H9 (cell line): ENCODE data around the gene DYRK3. TPM values are rescaled to one million over a fixed set of nuclear protein-coding genes. Genes with fewer than 3 reads are reported as not detected.

ENCODE experiments used
- DNase-seq: peaks from one replicate; pipeline ENCODE4 v3.0.0-alpha.2; 2017
- H2AFZ ChIP-seq: one replicate; pipeline ENCODE4 v1.6.1; 2013; ENCODE audit warnings: mild to moderate bottlenecking, low read length, control low read depth, moderate library complexity
- H2AK5ac ChIP-seq: 2 replicates; pipeline ENCODE4 v1.6.1; 2013; ENCODE audit warnings: low read length, control low read depth, mixed read lengths; ENCODE audit not compliant: insufficient read length
- H2BK120ac ChIP-seq: one replicate; pipeline ENCODE4 v1.6.1; 2013; ENCODE audit warnings: low read depth, mild to moderate bottlenecking, low read length, control low read depth, inconsistent platforms; ENCODE audit not compliant: poor library complexity, severe bottlenecking
- H2BK12ac ChIP-seq: 2 replicates; pipeline ENCODE4 v1.6.1; 2013; ENCODE audit warnings: low read length, control low read depth, mixed read lengths, low read depth; ENCODE audit not compliant: insufficient read length
- H2BK15ac ChIP-seq: 2 replicates; pipeline ENCODE4 v1.6.1; 2013; ENCODE audit warnings: low read depth, low read length, control low read depth
- H2BK20ac ChIP-seq: one replicate; pipeline ENCODE4 v1.6.1; 2013; ENCODE audit warnings: low read depth, mild to moderate bottlenecking, low read length, control low read depth, inconsistent platforms; ENCODE audit not compliant: poor library complexity, severe bottlenecking
- H2BK5ac ChIP-seq: 2 replicates; pipeline ENCODE4 v1.6.1; 2013; ENCODE audit warnings: low read length, control low read depth, mixed read lengths; ENCODE audit not compliant: insufficient read length
- H3K14ac ChIP-seq: 2 replicates; pipeline ENCODE4 v1.6.1; 2013; ENCODE audit warnings: low read length, control low read depth; ENCODE audit not compliant: insufficient read depth
- H3K18ac ChIP-seq: 2 replicates; pipeline ENCODE4 v1.6.1; 2013; ENCODE audit warnings: low read depth, mild to moderate bottlenecking, mixed read lengths, low read length, control low read depth; ENCODE audit not compliant: insufficient read length
- H3K23ac ChIP-seq: 2 replicates; pipeline ENCODE4 v1.6.1; 2013; ENCODE audit warnings: low read length, control low read depth, mixed read lengths, low read depth; ENCODE audit not compliant: insufficient read length
- H3K23me2 ChIP-seq: 2 replicates; pipeline ENCODE4 v1.6.1; 2013; ENCODE audit warnings: low read depth, mild to moderate bottlenecking, mixed read lengths, low read length, control low read depth; ENCODE audit not compliant: insufficient read length, poor library complexity, severe bottlenecking
- H3K27ac ChIP-seq: 2 replicates; pipeline ENCODE4 v1.5.1; 2013; ENCODE audit warnings: low read length, control low read depth, mixed read lengths, low read depth; ENCODE audit not compliant: insufficient read length
- H3K27me3 ChIP-seq: 2 replicates; pipeline ENCODE4 v1.6.1; 2013; ENCODE audit warnings: low read length, control low read depth, inconsistent platforms; ENCODE audit not compliant: insufficient read depth
- H3K4ac ChIP-seq: 2 replicates; pipeline ENCODE4 v1.6.1; 2013; ENCODE audit warnings: low read depth, mild to moderate bottlenecking, control low read depth, inconsistent platforms, low read length, moderate library complexity
- H3K4me1 ChIP-seq: 2 replicates; pipeline ENCODE4 v1.6.1; 2013; ENCODE audit warnings: low read length, control low read depth, inconsistent platforms; ENCODE audit not compliant: insufficient read depth
- H3K4me2 ChIP-seq: 2 replicates; pipeline ENCODE4 v1.6.1; 2013; ENCODE audit warnings: low read length, control low read depth, mixed read lengths; ENCODE audit not compliant: insufficient read length, insufficient read depth
- H3K56ac ChIP-seq: 2 replicates; pipeline ENCODE4 v1.6.1; 2013; ENCODE audit warnings: low read depth, mild to moderate bottlenecking, mixed read lengths, low read length, control low read depth; ENCODE audit not compliant: insufficient read length
- H3K79me1 ChIP-seq: 2 replicates; pipeline ENCODE4 v1.6.1; 2013; ENCODE audit warnings: low read depth, mild to moderate bottlenecking, moderate library complexity, low read length, control low read depth, inconsistent platforms; ENCODE audit not compliant: insufficient read depth, poor library complexity, severe bottlenecking
- H3K79me2 ChIP-seq: 2 replicates; pipeline ENCODE4 v1.6.1; 2013; ENCODE audit warnings: low read length, control low read depth, inconsistent platforms; ENCODE audit not compliant: insufficient read depth
- H3K9ac ChIP-seq: 2 replicates; pipeline ENCODE4 v1.6.1; 2013; ENCODE audit warnings: low read length, control low read depth, mixed read lengths; ENCODE audit not compliant: insufficient read length; ENCODE audit errors: extremely low read depth
- H3K9me3 ChIP-seq: one replicate; pipeline ENCODE4 v1.6.1; 2013; ENCODE audit warnings: low read depth, low read length, inconsistent platforms; ENCODE audit not compliant: control insufficient read depth
- H3T11ph ChIP-seq: one replicate; pipeline ENCODE4 v1.6.1; 2013; ENCODE audit warnings: mild to moderate bottlenecking, low read length, control low read depth, inconsistent platforms
- H4K20me1 ChIP-seq: one replicate; pipeline ENCODE4 v1.6.1; 2013; ENCODE audit not compliant: control insufficient read depth, insufficient read length, insufficient read depth
- H4K5ac ChIP-seq: 2 replicates; pipeline ENCODE4 v1.6.1; 2013; ENCODE audit warnings: low read depth, mild to moderate bottlenecking, mixed read lengths, low read length, control low read depth; ENCODE audit not compliant: insufficient read length
- H4K8ac ChIP-seq: replicated peaks from 2 replicates; pipeline ENCODE4 v1.6.1; 2013; ENCODE audit warnings: low read length, control low read depth, mixed read lengths, low read depth; ENCODE audit not compliant: insufficient read length
- H4K91ac ChIP-seq: 2 replicates; pipeline ENCODE4 v1.6.1; 2013; ENCODE audit warnings: low read depth, mild to moderate bottlenecking, moderate library complexity, mixed read lengths, low read length, control low read depth; ENCODE audit not compliant: insufficient read length
- H3K27ac Mint-ChIP-seq, 3 experiments: 2 replicates in 2 of 3; 3 replicates in 1 of 3; pipeline ENCODE4 v1.8.0; 2020 to 2021; ENCODE audit warnings: mixed read lengths in 3 of 3, mild to moderate bottlenecking in 1 of 3, moderate library complexity in 1 of 3
- H3K27me3 Mint-ChIP-seq: 2 replicates; pipeline ENCODE4 v1.8.0; 2021; ENCODE audit warnings: low read depth, mild to moderate bottlenecking, moderate library complexity, mixed read lengths
- H3K36me3 Mint-ChIP-seq, 3 experiments: 2 replicates in 2 of 3; 3 replicates in 1 of 3; pipeline ENCODE4 v1.8.0; 2020 to 2021; ENCODE audit warnings: low read depth in 3 of 3, mixed read lengths in 3 of 3; ENCODE audit not compliant: insufficient read depth in 1 of 3
- H3K4me1 Mint-ChIP-seq, 2 experiments: 2 replicates each; pipeline ENCODE4 v1.8.0; 2020; ENCODE audit warnings: mixed read lengths in 2 of 2
- H3K4me3 Mint-ChIP-seq, 2 experiments: 2 replicates in 1 of 2; 3 replicates in 1 of 2; pipeline ENCODE4 v1.8.0; 2020 to 2021; ENCODE audit warnings: mild to moderate bottlenecking in 2 of 2, mixed read lengths in 2 of 2, moderate library complexity in 1 of 2
- H3K9me3 Mint-ChIP-seq, 2 experiments: 2 replicates in 1 of 2; 3 replicates in 1 of 2; pipeline ENCODE4 v1.8.0; 2020; ENCODE audit warnings: mild to moderate bottlenecking in 2 of 2, mixed read lengths in 2 of 2, moderate library complexity in 1 of 2
- WGBS: extraction: QIAGEN DNeasy Blood & Tissue Kit; methylation state at CpG from one replicate; pipeline ENCODE4 v1.1.7; 2013; ENCODE audit warnings: missing lambda C conversion rate, low lambda C conversion rate, mixed read lengths; ENCODE audit not compliant: insufficient read length; ENCODE audit errors: extremely low coverage; 5-methylcytosine and 5-hydroxymethylcytosine counted together
- total RNA-seq: library from RNA; stranded (reverse); gene quantifications from 2 replicates; pipeline ENCODE4 v1.2.1, GENCODE V29; 2021
- TF ChIP-seq, protein P1 (sequence below): fragments of 200-600 bp; sonication (generic); conservative IDR thresholded peaks from 3 replicates; pipeline ENCODE4 v1.8.0; 2021; ENCODE audit warnings: antibody characterized with exemption, mild to moderate bottlenecking

The DYRK3 gene
- total RNA-seq, 1 experiment from 2014 or later, result 4.7 TPM

DNA sequence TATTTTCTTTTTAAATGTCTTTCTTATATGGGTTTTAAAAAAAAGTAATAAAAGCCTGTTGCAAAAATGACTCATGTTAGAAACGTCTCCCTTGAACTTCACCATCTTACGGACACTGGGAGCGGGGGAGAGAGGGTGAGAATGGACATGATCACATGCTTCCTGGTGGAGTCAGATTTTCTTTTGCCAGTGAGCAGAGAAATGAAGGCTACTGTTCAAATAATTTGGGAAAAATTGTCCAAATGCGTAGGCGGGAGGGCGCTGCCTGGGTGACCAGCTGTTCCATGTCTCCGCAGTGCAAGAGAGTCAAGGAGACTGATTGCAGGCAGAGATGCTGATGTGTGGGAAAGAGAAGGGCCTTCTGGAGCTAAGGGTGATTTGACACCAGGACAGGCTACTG is 46.1 kb upstream of the DYRK3 start:
- no peak overlapping the region for H3K9ac ChIP-seq
- no peaks in the 10 kb centered on the region for H3K23me2 ChIP-seq
- H3K27ac ChIP-seq, result no peak overlapping the region
- no peaks in the 10 kb centered on the region for H3K4me1 ChIP-seq
- no peak overlapping the region for H2AK5ac ChIP-seq
- no peak overlapping the region for H4K8ac ChIP-seq
- no peak overlapping the region for H4K91ac ChIP-seq
- H3K56ac ChIP-seq, result no peak overlapping the region
- Mint-ChIP-seq H3K36me3 (peaks cover 8 to 20% (median 17%) of the 10 kb centered on the region in 3 experiments; a peak in 6 of 7 replicates), H3K4me1 (0 out of 4 replicates have a peak, but pooled peaks cover 0 to 2% of the 10 kb centered on the region in 2 experiments), H3K27me3 (no peaks in the 10 kb centered on the region), H3K27ac (no peak overlapping the region), H3K4me3 (no peak overlapping the region), H3K9me3 (no peaks in the 10 kb centered on the region)
- no peaks in the 10 kb centered on the region for H3K9me3 ChIP-seq
- H3K14ac ChIP-seq, result no peak overlapping the region
- H2AFZ ChIP-seq, result no peak overlapping the region
- no peak overlapping the region for H2BK5ac ChIP-seq
- no peaks in the 10 kb centered on the region for H3K27me3 ChIP-seq
- no peak overlapping the region for H2BK15ac ChIP-seq
- H2BK120ac ChIP-seq, result no peak overlapping the region
- DNase-seq, result no peak
- no CpG with 5 or more reads among the region's 7 CpGs for WGBS
- no peak overlapping the region for H2BK20ac ChIP-seq
- no peak overlapping the region for H3K4ac ChIP-seq
- H2BK12ac ChIP-seq, result no peak overlapping the region
- H3K23ac ChIP-seq, result no peak overlapping the region
- no peaks in the 10 kb centered on the region for H3K79me2 ChIP-seq
- no peaks in the 10 kb centered on the region for H4K20me1 ChIP-seq
- no peaks in the 10 kb centered on the region for H3K79me1 ChIP-seq
- no peak overlapping the region for H3T11ph ChIP-seq
- H4K5ac ChIP-seq, result no peak overlapping the region
- H3K4me2 ChIP-seq, result no peak overlapping the region
- H3K18ac ChIP-seq, result no peak overlapping the region
- TF ChIP-seq, protein P1, sequence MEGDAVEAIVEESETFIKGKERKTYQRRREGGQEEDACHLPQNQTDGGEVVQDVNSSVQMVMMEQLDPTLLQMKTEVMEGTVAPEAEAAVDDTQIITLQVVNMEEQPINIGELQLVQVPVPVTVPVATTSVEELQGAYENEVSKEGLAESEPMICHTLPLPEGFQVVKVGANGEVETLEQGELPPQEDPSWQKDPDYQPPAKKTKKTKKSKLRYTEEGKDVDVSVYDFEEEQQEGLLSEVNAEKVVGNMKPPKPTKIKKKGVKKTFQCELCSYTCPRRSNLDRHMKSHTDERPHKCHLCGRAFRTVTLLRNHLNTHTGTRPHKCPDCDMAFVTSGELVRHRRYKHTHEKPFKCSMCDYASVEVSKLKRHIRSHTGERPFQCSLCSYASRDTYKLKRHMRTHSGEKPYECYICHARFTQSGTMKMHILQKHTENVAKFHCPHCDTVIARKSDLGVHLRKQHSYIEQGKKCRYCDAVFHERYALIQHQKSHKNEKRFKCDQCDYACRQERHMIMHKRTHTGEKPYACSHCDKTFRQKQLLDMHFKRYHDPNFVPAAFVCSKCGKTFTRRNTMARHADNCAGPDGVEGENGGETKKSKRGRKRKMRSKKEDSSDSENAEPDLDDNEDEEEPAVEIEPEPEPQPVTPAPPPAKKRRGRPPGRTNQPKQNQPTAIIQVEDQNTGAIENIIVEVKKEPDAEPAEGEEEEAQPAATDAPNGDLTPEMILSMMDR, result no peak
